HUES64 (cell line): ENCODE results near the gene C20orf204.
A peak's percentile ranks its signal among the peaks of the same experiment; 100 is the strongest.

Experiments
- H3K27ac ChIP-seq: 2 replicates; pipeline ENCODE4 v1.7.0; 2013; ENCODE audit warnings: low read depth, low read length, inconsistent platforms
- H3K27me3 ChIP-seq: 2 replicates; pipeline ENCODE4 v1.6.1; 2013; ENCODE audit warnings: mild to moderate bottlenecking, low read length; ENCODE audit not compliant: insufficient read depth
- H3K36me3 ChIP-seq: 2 replicates; pipeline ENCODE4 v1.6.1; 2013; ENCODE audit warnings: mild to moderate bottlenecking, low read length; ENCODE audit not compliant: insufficient read depth
- H3K4me1 ChIP-seq: 2 replicates; pipeline ENCODE4 v1.6.1; 2013; ENCODE audit warnings: mild to moderate bottlenecking, low read length, moderate library complexity; ENCODE audit not compliant: insufficient read depth
- H3K4me3 ChIP-seq: 2 replicates; pipeline ENCODE4 v1.5.1; 2013; ENCODE audit warnings: mild to moderate bottlenecking, low read length, moderate library complexity
- H3K9ac ChIP-seq: 2 replicates; pipeline ENCODE4 v1.6.1; 2013; ENCODE audit warnings: mild to moderate bottlenecking, low read depth, low read length
- H3K9me3 ChIP-seq: 2 replicates; pipeline ENCODE4 v1.6.1; 2013; ENCODE audit warnings: low read depth, low read length; ENCODE audit not compliant: insufficient read depth
- WGBS: fragments of 150-250, 120-280 bp; methylation state at CpG from one replicate; pipeline ENCODE4 v1.1.7; 2013; ENCODE audit warnings: missing lambda C conversion rate; 5-methylcytosine and 5-hydroxymethylcytosine counted together

Gene C20orf204

DNA sequence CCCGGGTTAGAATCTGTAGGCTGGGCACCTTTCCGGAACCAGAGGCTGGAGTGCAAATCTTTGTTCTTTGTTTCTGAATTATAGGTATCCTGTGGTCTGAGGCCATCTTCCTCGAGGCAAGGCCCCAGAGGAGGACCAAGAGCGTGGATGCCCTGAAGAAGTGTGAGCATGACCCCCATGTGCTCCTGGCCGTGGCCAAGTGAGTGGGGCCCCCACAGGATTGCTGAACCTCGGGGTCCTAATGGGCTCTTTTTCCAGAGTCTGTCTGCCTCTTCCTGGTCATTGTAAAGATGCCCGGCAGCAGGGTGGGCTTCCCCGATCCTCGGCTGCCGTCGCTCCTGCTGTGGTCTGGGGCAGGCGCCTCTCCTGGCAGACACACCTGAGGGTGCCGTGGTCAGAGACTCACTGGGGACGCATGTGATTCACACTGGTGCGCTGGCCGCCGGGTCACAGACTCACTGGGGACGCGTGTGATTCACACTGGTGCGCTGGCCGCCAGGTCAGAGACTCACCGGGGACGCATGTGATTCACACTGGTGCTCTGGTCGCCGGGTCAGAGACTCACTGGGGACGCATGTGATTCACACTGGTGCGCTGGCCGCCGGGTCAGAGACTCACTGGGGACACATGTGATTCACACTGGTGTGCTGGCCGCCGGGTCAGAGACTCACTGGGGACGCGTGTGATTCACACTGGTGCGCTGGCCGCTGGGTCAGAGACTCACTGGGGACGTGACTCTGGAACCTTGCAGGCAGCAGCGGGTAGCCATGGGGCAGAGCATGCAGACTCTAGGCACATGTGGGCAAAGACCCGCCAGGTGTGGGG, 6.5 kb upstream of the C20orf204 start:
- Histone ChIP-seq H3K36me3 (peaks cover 86% of the 10 kb centered on the region), H3K9ac (no peak overlapping the region), H3K27ac (no peak overlapping the region), H3K4me1 (no peaks in the 10 kb centered on the region), H3K4me3 (no peak overlapping the region), H3K9me3 (no peaks in the 10 kb centered on the region), H3K27me3 (no peaks in the 10 kb centered on the region)
- WGBS = 96% methylated on average over 38 of the region's 38 CpGs

DNA sequence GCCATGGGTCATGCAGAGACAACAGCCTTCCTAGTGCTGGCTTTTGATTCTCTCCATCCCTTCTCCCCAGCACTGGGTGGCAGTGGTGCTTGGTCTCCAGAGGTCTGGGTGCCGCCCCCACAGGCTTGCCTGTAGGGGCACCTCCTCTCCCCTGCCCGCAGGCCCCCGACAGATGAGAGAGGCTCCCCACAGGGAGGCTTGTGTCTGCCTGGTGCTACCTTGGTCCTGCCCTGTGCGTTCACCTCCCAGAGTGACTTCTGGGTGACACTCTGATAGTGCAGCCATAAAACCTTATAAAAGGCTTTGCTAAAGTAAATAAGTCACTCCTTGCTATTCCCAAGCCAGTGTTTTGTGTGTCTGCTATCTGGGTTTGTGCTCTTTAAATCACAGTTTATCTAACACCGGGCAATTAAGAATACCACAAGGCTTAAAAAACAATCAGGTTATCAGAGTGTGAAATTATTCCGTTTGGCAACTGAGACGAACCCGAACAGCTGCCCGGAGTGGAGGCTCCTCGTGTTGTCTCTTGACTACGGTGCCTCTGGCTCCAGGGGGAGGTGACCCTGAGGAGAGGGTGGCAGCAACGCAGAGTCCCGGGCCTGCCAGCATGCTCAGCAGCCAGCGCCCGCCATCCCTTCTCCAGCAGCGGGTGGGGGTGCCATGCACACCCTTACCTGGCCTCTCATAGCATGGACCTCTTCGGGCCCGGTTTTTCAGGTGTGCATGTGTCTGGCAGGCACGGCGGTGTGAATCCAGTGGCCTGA, 5.4 kb upstream of the C20orf204 start:
- Histone ChIP-seq H3K27ac (no peak overlapping the region), H3K9me3 (no peaks in the 10 kb centered on the region), H3K27me3 (no peaks in the 10 kb centered on the region), H3K4me3 (no peak overlapping the region), H3K36me3 (peaks cover 82% of the 10 kb centered on the region), H3K4me1 (no peaks in the 10 kb centered on the region), H3K9ac (no peak overlapping the region)
- WGBS = 91% methylated on average over 20 of the region's 20 CpGs

DNA sequence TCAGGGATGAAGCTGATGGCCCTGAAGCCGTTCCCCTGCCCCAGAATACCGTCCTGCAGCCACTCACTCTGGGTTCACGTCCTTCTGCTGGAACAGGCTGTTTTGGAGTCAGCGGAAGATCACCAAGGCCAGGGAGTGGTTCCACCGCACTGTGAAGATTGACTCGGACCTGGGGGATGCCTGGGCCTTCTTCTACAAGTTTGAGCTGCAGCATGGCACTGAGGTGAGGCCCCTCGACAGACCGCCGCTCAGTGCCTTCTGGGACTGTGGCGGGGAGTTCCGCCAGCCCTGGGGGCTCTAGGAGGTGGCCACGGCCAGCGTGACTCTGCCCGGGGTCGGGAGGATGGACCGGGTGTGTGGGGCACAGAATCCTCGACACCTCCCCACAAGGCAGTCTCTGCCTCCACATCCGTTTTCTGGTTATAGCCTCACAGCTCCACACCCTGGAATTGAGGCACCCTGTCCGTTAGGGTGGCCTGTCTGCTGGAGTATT, 4.1 kb upstream of the C20orf204 start:
- H3K4me3 ChIP-seq = no peak overlapping the region
- 0 out of 2 replicates have a peak, but pooled peaks cover 9% of the 10 kb centered on the region for H3K4me1 ChIP-seq
- 96% methylated on average over 19 of the region's 19 CpGs for WGBS
- H3K27ac ChIP-seq = no peak overlapping the region
- H3K36me3 ChIP-seq = peaks cover 74% of the 10 kb centered on the region
- H3K9ac ChIP-seq = no peak overlapping the region
- H3K27me3 ChIP-seq = no peaks in the 10 kb centered on the region
- H3K9me3 ChIP-seq = no peaks in the 10 kb centered on the region

DNA sequence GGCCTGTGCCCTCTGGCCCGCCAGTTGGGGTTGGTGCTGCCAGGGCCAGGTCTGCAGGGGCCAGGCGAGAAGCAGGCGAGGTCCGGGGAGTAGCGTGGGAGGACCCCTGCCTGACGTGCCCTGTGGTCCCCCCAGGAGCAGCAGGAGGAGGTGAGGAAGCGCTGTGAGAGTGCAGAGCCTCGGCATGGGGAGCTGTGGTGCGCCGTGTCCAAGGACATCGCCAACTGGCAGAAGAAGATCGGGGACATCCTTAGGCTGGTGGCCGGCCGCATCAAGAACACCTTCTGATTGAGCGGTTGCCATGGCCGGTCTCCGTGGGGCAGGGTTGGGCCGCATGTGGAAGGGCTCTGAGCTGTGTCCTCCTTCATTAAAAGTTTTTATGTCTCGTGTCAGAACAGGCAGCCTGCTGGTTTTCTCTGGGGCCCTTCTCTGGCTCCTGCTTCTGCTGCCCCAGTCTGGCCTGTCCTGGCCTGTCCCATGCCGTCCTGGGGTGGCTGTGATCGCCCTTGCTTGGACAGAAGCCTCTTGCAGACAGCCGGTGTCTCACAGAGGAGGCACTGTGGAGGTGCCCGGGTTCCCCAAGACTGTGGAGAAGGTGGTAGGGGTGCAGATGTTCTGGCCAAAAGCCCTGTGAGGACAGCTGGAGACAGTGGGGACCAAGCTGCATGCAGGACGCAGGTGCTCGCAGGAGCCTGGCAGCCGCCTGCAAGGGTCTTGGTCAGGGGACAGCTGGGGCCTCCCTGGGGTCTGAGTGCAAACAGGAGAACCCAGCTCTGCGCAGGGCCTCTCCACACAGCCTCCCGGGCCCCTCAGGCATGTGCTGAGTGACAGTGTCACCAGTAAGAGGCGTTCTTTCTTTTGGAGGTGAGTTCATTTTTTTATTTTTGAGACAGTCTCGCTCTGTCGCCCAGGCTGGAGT, 3.0 kb upstream of the C20orf204 start:
- H3K9me3 ChIP-seq = no peaks in the 10 kb centered on the region
- H3K27ac ChIP-seq = no peak overlapping the region
- 0 out of 2 replicates have a peak, but pooled peaks cover 9% of the 10 kb centered on the region for H3K4me1 ChIP-seq
- no peak overlapping the region for H3K9ac ChIP-seq
- H3K36me3 ChIP-seq = peaks cover 63% of the 10 kb centered on the region
- H3K4me3 ChIP-seq = no peak overlapping the region
- H3K27me3 ChIP-seq = peaks cover 10% of the 10 kb centered on the region
- WGBS = 94% methylated on average over 31 of the region's 31 CpGs

DNA sequence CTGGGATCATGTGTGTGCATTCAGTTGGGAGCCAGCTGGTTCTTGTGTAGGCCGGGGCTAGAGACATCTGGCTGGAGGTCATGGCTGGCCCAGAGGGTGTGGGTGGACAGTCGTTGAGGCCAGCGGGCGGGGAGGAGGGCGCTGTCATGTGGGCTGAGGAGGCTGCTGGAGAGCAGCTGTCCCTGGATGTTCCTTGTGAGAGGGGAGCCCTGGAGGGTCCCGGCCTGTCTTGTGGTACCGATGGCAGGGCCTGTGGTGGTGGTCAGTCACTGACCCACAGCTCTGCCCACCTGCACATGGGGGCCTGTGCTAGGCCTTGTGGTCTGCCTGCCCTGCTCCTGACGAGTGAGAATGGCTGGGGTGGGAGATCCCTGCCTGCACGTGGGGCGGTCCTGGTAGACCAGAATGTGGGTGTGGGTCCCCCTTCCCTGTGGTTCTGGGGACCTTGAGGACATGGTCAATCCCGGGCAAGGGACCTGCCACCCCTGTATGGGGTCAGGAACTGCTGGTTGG, 1.9 kb upstream of the C20orf204 start:
- Histone ChIP-seq H3K4me3 (no peak overlapping the region), H3K4me1 (0 out of 2 replicates have a peak, but pooled peaks cover 9% of the 10 kb centered on the region), H3K27me3 (peaks cover 20% of the 10 kb centered on the region), H3K9ac (no peak overlapping the region), H3K9me3 (no peaks in the 10 kb centered on the region), H3K36me3 (peaks cover 52% of the 10 kb centered on the region), H3K27ac (no peak overlapping the region)
- 92% methylated on average over 11 of the region's 11 CpGs for WGBS

DNA sequence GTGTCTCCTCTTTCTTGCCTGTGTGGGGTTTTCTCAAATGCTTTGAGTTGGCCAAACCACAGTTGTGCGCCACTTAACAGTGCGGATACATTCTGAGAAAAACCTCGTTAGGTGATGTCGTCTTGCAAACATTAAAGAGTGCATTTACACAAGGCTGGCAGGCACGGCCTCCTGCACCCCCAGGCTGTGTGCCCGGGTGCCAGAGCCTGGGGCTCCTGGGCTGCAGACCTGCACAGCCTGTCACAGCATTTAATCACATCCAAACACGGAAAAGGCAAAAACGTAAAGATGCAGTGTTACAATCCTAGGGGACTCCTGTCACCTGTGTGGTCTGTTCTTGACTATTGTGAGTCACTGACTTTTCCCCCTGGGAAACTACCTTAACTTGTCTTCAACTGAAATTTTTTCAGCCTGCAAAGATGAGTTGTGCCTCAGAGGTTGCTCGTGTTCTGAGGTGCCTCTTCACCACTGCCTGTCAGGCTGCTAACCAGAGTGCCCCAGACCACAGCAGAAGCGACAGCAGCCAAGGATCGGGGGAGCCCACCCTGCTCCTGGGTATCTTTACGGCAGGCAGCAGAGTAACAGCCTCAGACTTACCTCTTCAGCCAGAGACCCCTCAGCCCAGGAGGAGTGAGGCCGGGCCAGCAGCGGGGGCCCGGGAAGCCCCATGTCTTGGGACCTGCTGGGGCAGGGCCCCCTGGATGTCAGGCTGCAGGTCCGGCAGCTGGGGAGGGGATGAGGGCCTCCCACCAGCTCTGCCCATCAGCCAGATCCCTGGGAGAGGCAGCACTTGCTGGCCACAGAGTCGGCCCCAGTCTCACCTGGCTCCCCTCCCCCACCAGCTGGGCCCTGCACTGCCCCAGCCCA, 683 bp upstream of the C20orf204 start:
- 81% methylated on average over 17 of the region's 17 CpGs for WGBS
- Histone ChIP-seq H3K4me3 (no peak overlapping the region), H3K9ac (no peak overlapping the region), H3K36me3 (peaks cover 40% of the 10 kb centered on the region), H3K27me3 (peaks cover 33% of the 10 kb centered on the region), H3K4me1 (0 out of 2 replicates have a peak, but pooled peaks cover 9% of the 10 kb centered on the region), H3K9me3 (no peaks in the 10 kb centered on the region), H3K27ac (no peak overlapping the region)

DNA sequence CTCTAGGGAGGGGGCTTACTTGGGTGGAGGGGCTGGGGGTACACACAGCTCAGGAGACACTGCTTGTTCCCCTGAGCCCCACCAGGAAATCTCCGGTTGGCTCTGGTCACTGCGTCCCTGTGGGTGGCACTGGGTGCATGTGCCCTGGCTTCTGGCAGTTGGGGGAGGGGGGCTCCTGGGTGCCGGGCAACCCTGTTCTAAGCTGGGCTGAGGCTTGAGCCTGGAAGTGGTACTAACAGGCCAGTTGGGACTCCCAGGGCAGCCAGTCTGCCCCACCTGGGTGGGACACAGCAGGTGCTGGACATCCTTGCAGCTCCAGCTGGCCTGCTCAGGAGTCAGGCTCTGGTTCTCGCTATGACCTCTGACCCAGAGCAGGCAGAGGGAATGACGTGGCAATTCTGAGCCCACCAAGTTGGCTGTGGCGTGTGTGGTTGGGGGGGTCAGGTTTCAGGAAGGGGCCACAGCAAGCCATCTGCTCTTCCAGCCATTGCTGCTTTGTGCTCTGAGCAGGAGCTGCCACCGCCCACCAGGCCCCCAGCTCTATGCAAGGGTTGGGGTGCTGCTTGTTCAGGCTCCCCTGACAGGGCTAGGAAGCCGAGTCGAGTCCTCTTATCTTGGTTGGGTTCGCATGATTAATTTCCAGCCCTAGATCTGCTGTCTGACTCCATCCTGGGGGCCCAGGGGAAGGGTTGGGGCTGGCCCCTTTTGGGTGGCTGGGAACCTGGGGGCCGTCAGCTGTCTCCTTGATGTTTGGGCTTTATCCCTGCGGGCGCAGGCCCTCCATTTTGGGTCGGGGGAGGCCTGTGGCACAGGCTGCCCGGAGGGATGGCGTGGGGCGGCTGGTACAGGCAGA, 590 bp downstream of the C20orf204 start:
- no peak overlapping the region for H3K4me3 ChIP-seq
- H3K9me3 ChIP-seq = no peaks in the 10 kb centered on the region
- H3K4me1 ChIP-seq = 0 out of 2 replicates have a peak, but pooled peaks cover 9% of the 10 kb centered on the region
- H3K27ac ChIP-seq = no peak overlapping the region
- WGBS = 76% methylated on average over 17 of the region's 17 CpGs
- H3K36me3 ChIP-seq = peaks cover 31% of the 10 kb centered on the region
- no peak overlapping the region for H3K9ac ChIP-seq
- peaks cover 46% of the 10 kb centered on the region for H3K27me3 ChIP-seq

DNA sequence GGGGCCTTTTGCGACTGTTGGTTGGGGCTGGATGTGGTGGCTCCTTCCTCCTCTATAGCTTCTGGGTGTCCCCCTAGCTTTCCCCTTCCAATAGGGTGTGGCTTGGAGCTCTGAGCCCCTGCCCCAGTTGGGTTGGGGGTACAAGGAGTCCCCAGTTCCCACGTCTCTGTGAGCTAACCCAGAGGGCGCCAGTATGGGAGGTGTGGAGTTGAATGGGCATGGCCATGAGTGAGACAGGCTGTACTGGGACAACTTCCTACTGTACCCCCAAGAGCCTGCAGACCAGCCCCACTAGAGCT, 1.2 kb downstream of the C20orf204 start:
- 0 out of 2 replicates have a peak, but pooled peaks cover 9% of the 10 kb centered on the region for H3K4me1 ChIP-seq
- H3K27ac ChIP-seq = no peak overlapping the region
- no peak overlapping the region for H3K4me3 ChIP-seq
- H3K36me3 ChIP-seq = peaks cover 25% of the 10 kb centered on the region
- 73% methylated on average over 3 of the region's 3 CpGs for WGBS
- peaks cover 51% of the 10 kb centered on the region for H3K27me3 ChIP-seq
- no peaks in the 10 kb centered on the region for H3K9me3 ChIP-seq
- H3K9ac ChIP-seq = no peak overlapping the region

DNA sequence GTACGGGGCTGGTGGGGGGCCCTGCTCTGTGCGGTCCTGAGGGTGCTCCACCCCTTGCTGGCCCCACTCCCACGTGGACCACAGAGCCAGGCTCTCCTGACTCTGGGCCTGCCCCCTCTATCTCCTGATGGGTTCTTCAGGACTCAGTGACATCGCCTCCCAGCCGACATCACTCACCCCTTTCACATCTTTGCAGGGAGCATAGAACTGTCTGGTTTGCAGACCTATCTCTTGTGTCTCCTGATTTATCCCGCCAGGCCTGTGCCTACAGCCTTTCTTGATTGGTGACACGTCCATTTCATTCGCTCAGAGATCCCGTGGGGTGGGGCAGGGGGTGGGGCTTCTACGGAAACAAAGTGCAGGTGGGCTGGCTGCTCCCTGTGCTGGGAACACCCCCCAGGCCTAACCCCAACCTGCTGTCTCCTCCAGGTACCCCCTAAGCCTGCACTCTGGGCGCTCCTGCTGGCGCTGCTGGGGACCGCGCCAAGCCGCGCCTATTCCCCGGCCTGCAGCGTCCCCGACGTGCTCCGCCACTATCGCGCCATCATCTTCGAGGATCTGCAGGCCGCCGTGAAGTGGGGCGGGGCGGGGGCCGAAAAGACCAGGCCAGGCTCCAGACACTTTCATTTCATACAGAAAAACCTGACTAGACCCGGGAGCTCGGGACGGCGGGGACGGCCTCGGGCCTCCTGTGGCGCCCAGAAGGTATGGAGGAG, 1.7 kb downstream of the C20orf204 start:
- WGBS = 17% methylated on average over 36 of the region's 36 CpGs
- Histone ChIP-seq H3K27me3 (peaks cover 55% of the 10 kb centered on the region), H3K36me3 (peaks cover 20% of the 10 kb centered on the region), H3K4me3 (peak overlapping the region; percentile 65), H3K27ac (no peak overlapping the region), H3K9me3 (no peaks in the 10 kb centered on the region), H3K9ac (no peak overlapping the region), H3K4me1 (0 out of 2 replicates have a peak, but pooled peaks cover 9% of the 10 kb centered on the region)
